OCI-LY7 (cell line): ENCODE results near the gene POLA1. TPM values are rescaled to one million over a fixed set of nuclear protein-coding genes. Genes with fewer than 3 reads are reported as not detected.

Experiments used
- BruUV-seq: library from RNA; stranded (reverse); fragments of 400-500 nt; replicated peaks from 2 replicates; lab custom pipeline; 2021; lab: Mats Ljungman, UMichigan
- CTCF ChIA-PET: fragments of 300-600 bp; sonication (Branson Sonifier 250); formaldehyde crosslinking; loops from one replicate; lab custom pipeline; 2022; ENCODE audit warnings: antibody characterized with exemption; ENCODE audit not compliant: unreplicated experiment; lab: Charles Lee
- POLR2A ChIA-PET: fragments of 300-600 bp; sonication (Branson Sonifier 250); formaldehyde crosslinking; loops from one replicate; lab custom pipeline; 2022; ENCODE audit warnings: antibody characterized with exemption; lab: Charles Lee
- DNase-seq: peaks from one replicate; pipeline ENCODE4 v3.0.0-alpha.2; 2015; ENCODE audit warnings: low spot score
- H2AFZ ChIP-seq: fragments of 200-600 bp; sonication (generic), shearing (Covaris generic); 2 replicates; pipeline ENCODE4 v1.6.1; 2014; ENCODE audit warnings: mild to moderate bottlenecking, antibody characterized with exemption, low read length, moderate library complexity
- H3K27ac ChIP-seq: fragments of 200-600 bp; sonication (generic); 2 replicates; pipeline ENCODE4 v1.5.1; 2014; ENCODE audit warnings: mixed run types, low read depth, mild to moderate bottlenecking, moderate library complexity, low read length, inconsistent platforms; ENCODE audit not compliant: poor library complexity, severe bottlenecking
- H3K36me3 ChIP-seq: fragments of 200-600 bp; sonication (generic); 2 replicates; pipeline ENCODE4 v1.6.1; 2014; ENCODE audit warnings: mild to moderate bottlenecking, antibody characterized with exemption, low read length, moderate library complexity, mixed read lengths; ENCODE audit not compliant: insufficient read depth
- H3K4me1 ChIP-seq: fragments of 200-600 bp; sonication (generic); 2 replicates; pipeline ENCODE4 v1.5.1; 2014; ENCODE audit warnings: mild to moderate bottlenecking, low read length; ENCODE audit not compliant: insufficient read depth, poor library complexity, severe bottlenecking
- H3K4me2 ChIP-seq: fragments of 200-600 bp; sonication (generic); 2 replicates; pipeline ENCODE4 v1.6.1; 2014; ENCODE audit warnings: mild to moderate bottlenecking, low read length
- H3K4me3 ChIP-seq: fragments of 200-600 bp; sonication (generic); 2 replicates; pipeline ENCODE4 v1.5.1; 2014; ENCODE audit warnings: mild to moderate bottlenecking, low read depth, low read length; ENCODE audit not compliant: poor library complexity, severe bottlenecking
- H3K79me2 ChIP-seq: fragments of 200-600 bp; sonication (generic); 2 replicates; pipeline ENCODE4 v1.6.1; 2016; ENCODE audit warnings: low read depth, mild to moderate bottlenecking, low read length, moderate library complexity, mixed read lengths; ENCODE audit not compliant: insufficient read depth
- H3K9me2 ChIP-seq: fragments of 200-600 bp; sonication (generic); 2 replicates; pipeline ENCODE4 v1.6.1; 2016; ENCODE audit warnings: mild to moderate bottlenecking, low read length, mixed read lengths; ENCODE audit not compliant: insufficient read depth
- H3K9me3 ChIP-seq: fragments of 200-600 bp; sonication (generic); 2 replicates; pipeline ENCODE4 v1.6.1; 2014; ENCODE audit warnings: mild to moderate bottlenecking, mixed run types, low read length, mixed read lengths
- H4K20me1 ChIP-seq: fragments of 200-600 bp; sonication (generic); 2 replicates; pipeline ENCODE4 v1.6.1; 2014; ENCODE audit warnings: mild to moderate bottlenecking, antibody characterized with exemption, low read length, moderate library complexity, mixed read lengths; ENCODE audit not compliant: insufficient read depth
- CTCF ChIP-seq: fragments of 200-600 bp; sonication (generic); conservative IDR thresholded peaks from 2 replicates; pipeline ENCODE4 v1.5.1; 2014; ENCODE audit warnings: mild to moderate bottlenecking, antibody characterized with exemption, low read length, moderate library complexity, mixed read lengths
- EZH2phosphoT487 ChIP-seq: fragments of 200-600 bp; sonication (generic); IDR thresholded peaks from 2 replicates; pipeline ENCODE4 v1.6.1; 2018; ENCODE audit warnings: low read depth, borderline replicate concordance, mild to moderate bottlenecking, mixed run types, antibody characterized with exemption, low read length, moderate library complexity, mixed read lengths
- intact Hi-C: fragments of 100-400 bp; cut with micrococcal nuclease; formaldehyde crosslinking; loops from one replicate; pipeline ENCODE4 v1.10.0; 2022; ENCODE audit not compliant: unreplicated experiment
- total RNA-seq, 2 experiments: library from RNA; depleted of rRNA in 1 of 2; stranded (reverse); fragments of >200 nt in 1 of 2; shearing (Covaris generic) in 1 of 2; gene quantifications; 2 replicates each; pipeline ENCODE4 v1.2.3, GENCODE V29; 2014 to 2022

POLA1 gene
- total RNA-seq, 2 experiments from 2014 or later: 58.0 to 65.1 TPM

GRCh38 chrX:24920769-24921168, 227.1 kb downstream of the POLA1 start:
- BruUV-seq: no TSS peak
- Histone ChIP-seq H3K9me2 (no peaks in the 10 kb centered on the region), H3K27ac (no peak overlapping the region), H3K4me2 (no peak overlapping the region), H3K79me2 (no peaks in the 10 kb centered on the region), H3K4me1 (no peaks in the 10 kb centered on the region), H4K20me1 (no peaks in the 10 kb centered on the region), H3K9me3 (no peaks in the 10 kb centered on the region), H3K36me3 (peaks cover 46% of the 10 kb centered on the region), H3K4me3 (no peak overlapping the region), H2AFZ (no peak overlapping the region)
- ChIA-PET CTCF (no interaction called here), POLR2A (interaction anchor here (0.8 kb wide), 1 partner anchor 17 kb away, joined by 3 read pairs; no protein-coding TSS in a partner anchor)
- TF ChIP-seq EZH2phosphoT487 (no peak), CTCF (no peak)
- no peak for DNase-seq
- intact Hi-C loops: no loop called here

- Histone ChIP-seq H3K4me2 (no peak overlapping the region), H3K36me3 (peaks cover 41% of the 10 kb centered on the region), H3K9me3 (no peaks in the 10 kb centered on the region), H3K27ac (no peak overlapping the region), H3K9me2 (no peaks in the 10 kb centered on the region), H3K79me2 (no peaks in the 10 kb centered on the region), H2AFZ (no peak overlapping the region), H4K20me1 (no peaks in the 10 kb centered on the region), H3K4me3 (no peak overlapping the region), H3K4me1 (no peaks in the 10 kb centered on the region)
- no peak for TF ChIP-seq CTCF
- TF ChIP-seq EZH2phosphoT487: no peak
- DNase-seq: no peak
- BruUV-seq: no TSS peak
- ChIA-PET POLR2A (no interaction called here), CTCF (no interaction called here)
- intact Hi-C loops: no loop called here
Observed at GRCh38 chrX:24925430-24925829, 231.7 kb downstream of the POLA1 start.

- no peaks in the 10 kb centered on the region for H3K9me2 ChIP-seq
- DNase-seq: no peak
- no TSS peak for BruUV-seq
- no peak overlapping the region for H3K27ac ChIP-seq
- no peaks in the 10 kb centered on the region for H3K4me1 ChIP-seq
- no peak overlapping the region for H2AFZ ChIP-seq
- no peaks in the 10 kb centered on the region for H3K9me3 ChIP-seq
- no peak for TF ChIP-seq EZH2phosphoT487
- no peak for TF ChIP-seq CTCF
- no peaks in the 10 kb centered on the region for H4K20me1 ChIP-seq
- CTCF ChIA-PET: no interaction called here
- no peaks in the 10 kb centered on the region for H3K79me2 ChIP-seq
- intact Hi-C loops: no loop called here
- H3K4me2 ChIP-seq: no peak overlapping the region
- peaks cover 37% of the 10 kb centered on the region for H3K36me3 ChIP-seq
- H3K4me3 ChIP-seq: no peak overlapping the region
- POLR2A ChIA-PET: interaction anchor here (0.6 kb wide), 1 partner anchor 17 kb away, joined by 3 read pairs; no protein-coding TSS in a partner anchor
Observed at GRCh38 chrX:24927372-24927771, 233.7 kb downstream of the POLA1 start.
